Esophagus squamous epithelium (tissue), 4 donors: ENCODE measurements around the gene CASP8.

Experiments used
- POLR2A ChIP-seq, 4 donors: fragments of 450-650 bp; IDR thresholded peaks; one replicate each; pipeline ENCODE4 v1.6.1; 2017; ENCODE audit warnings: antibody characterized with exemption in 4 of 4, mild to moderate bottlenecking in 4 of 4, moderate library complexity in 3 of 4
- TF ChIP-seq, protein P1 (sequence below), 6 experiments: fragments of 450-650 bp in 4 of 6; fragments of 200-600 bp in 2 of 6; sonication (generic) in 2 of 6; IDR thresholded peaks; one replicate each; pipeline ENCODE4 v1.5.1; 2016 to 2019; ENCODE audit warnings: antibody characterized with exemption in 6 of 6, mild to moderate bottlenecking in 4 of 6, moderate library complexity in 4 of 6

DNA sequence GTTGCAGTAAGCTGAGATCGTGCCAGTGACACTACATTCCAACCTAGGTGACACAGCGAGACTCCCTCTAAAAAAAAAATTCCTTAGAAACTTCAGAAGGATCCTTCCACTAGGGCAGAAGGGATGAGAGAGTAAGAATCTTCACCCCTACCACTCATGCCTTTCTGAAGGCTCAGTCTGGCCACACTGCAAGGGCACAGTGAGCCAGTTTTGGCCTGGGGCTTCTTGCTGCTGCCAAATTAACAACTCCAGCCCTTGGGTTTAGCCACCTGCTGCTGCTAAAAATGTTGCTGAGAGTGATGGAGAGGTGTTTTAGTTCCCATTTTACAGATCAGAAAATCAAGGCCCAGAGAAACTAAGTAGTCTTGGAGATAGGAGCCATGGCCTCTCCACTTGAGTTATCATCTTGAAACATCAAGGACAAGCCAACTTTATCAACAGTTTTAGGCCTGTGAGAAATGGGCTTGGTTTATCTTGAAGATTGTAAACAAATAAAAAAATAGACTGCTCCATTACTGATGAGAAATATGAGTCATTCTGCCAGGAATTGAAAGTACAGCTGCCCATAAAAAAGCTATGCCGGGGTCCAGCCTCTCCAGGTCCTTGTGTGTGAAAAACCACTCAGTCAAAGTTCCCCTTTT is 31.9 kb upstream of the CASP8 start:
- no peak for TF ChIP-seq POLR2A (IDR thresholded peaks at IDR 0.05)
- TF ChIP-seq, protein P1, sequence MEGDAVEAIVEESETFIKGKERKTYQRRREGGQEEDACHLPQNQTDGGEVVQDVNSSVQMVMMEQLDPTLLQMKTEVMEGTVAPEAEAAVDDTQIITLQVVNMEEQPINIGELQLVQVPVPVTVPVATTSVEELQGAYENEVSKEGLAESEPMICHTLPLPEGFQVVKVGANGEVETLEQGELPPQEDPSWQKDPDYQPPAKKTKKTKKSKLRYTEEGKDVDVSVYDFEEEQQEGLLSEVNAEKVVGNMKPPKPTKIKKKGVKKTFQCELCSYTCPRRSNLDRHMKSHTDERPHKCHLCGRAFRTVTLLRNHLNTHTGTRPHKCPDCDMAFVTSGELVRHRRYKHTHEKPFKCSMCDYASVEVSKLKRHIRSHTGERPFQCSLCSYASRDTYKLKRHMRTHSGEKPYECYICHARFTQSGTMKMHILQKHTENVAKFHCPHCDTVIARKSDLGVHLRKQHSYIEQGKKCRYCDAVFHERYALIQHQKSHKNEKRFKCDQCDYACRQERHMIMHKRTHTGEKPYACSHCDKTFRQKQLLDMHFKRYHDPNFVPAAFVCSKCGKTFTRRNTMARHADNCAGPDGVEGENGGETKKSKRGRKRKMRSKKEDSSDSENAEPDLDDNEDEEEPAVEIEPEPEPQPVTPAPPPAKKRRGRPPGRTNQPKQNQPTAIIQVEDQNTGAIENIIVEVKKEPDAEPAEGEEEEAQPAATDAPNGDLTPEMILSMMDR (IDR thresholded peaks at IDR 0.05) = peak in 1 of 6 experiments; percentile 10
